HepG2 (cell line): ENCODE data around the gene CDNF. TPM values are rescaled to one million over a fixed set of nuclear protein-coding genes. Genes with fewer than 3 reads are reported as not detected.
A peak's percentile ranks its signal among the peaks of the same experiment; 100 is the strongest.

Source experiments
- ARNTL ChIP-seq: sonication (generic); formaldehyde crosslinking; IDR thresholded peaks from 2 replicates; pipeline ENCODE4 v1.4.0; 2020; ENCODE audit warnings: mild to moderate bottlenecking, missing genetic modification reagents
- ATF4 ChIP-seq, 2 experiments: fragments of 450-650 bp in 1 of 2; sonication (generic) in 1 of 2; formaldehyde crosslinking; IDR thresholded peaks; 2 replicates each; pipeline versions ENCODE4 v1.5.0 to v1.8.0; 2020 to 2022; ENCODE audit warnings: mild to moderate bottlenecking in 1 of 2, missing genetic modification reagents in 1 of 2
- CENPX ChIP-seq: sonication (generic); formaldehyde crosslinking; IDR thresholded peaks from 2 replicates; pipeline ENCODE4 v1.9.0; 2021; ENCODE audit warnings: mild to moderate bottlenecking, missing genetic modification reagents, moderate library complexity
- GATAD1 ChIP-seq: IDR thresholded peaks from 2 replicates; pipeline ENCODE4 v1.6.1; 2016; ENCODE audit warnings: missing genetic modification reagents, missing compliant biosample characterization
- HCFC1 ChIP-seq: fragments of 150-350 bp; IDR thresholded peaks from 2 replicates; pipeline ENCODE4 v1.6.1; 2014; ENCODE audit warnings: low read depth, low read length
- HNRNPH1 ChIP-seq: fragments of 200-400 bp; formaldehyde crosslinking; optimal IDR thresholded peaks from 2 replicates; pipeline ENCODE3; 2017; ENCODE audit warnings: mild to moderate bottlenecking, low read depth, low read length
- KAT2B ChIP-seq: fragments of 150-350 bp; IDR thresholded peaks from 2 replicates; pipeline ENCODE4 v1.6.1; 2014; ENCODE audit warnings: low read depth, low read length, borderline replicate concordance
- MIER2 ChIP-seq: IDR thresholded peaks from 2 replicates; pipeline ENCODE4 v1.6.1; 2016; ENCODE audit warnings: missing biosample characterization, missing genetic modification reagents
- NCOR1 ChIP-seq: fragments of 200-600 bp; sonication (generic); IDR thresholded peaks from 2 replicates; pipeline ENCODE4 v1.7.0; 2017; ENCODE audit warnings: antibody characterized with exemption, low read length, borderline replicate concordance
- NRL ChIP-seq: sonication (generic); formaldehyde crosslinking; IDR thresholded peaks from 2 replicates; pipeline ENCODE4 v1.5.0; 2020; ENCODE audit warnings: missing genetic modification reagents, mild to moderate bottlenecking, moderate library complexity, borderline replicate concordance
- RBAK ChIP-seq: sonication (generic); formaldehyde crosslinking; IDR thresholded peaks from 2 replicates; pipeline ENCODE4 v1.5.1; 2020; ENCODE audit warnings: mild to moderate bottlenecking, missing genetic modification reagents
- RXRB ChIP-seq: IDR thresholded peaks from 2 replicates; pipeline ENCODE4 v1.6.1; 2016; ENCODE audit warnings: borderline replicate concordance, missing genetic modification reagents, missing compliant biosample characterization
- SCMH1 ChIP-seq: sonication (generic); formaldehyde crosslinking; IDR thresholded peaks from 2 replicates; pipeline ENCODE4 v1.9.0; 2021; ENCODE audit warnings: missing genetic modification reagents, mild to moderate bottlenecking, borderline replicate concordance
- SMARCC2 ChIP-seq: fragments of 450-650 bp; IDR thresholded peaks from 2 replicates; pipeline ENCODE4 v1.6.1; 2017; ENCODE audit warnings: antibody characterized with exemption, mild to moderate bottlenecking
- SNRNP70 ChIP-seq: fragments of 200-400 bp; formaldehyde crosslinking; IDR thresholded peaks from 2 replicates; pipeline ENCODE4 v1.6.1; 2017; ENCODE audit warnings: mild to moderate bottlenecking, low read depth, low read length, moderate library complexity
- ZBTB20 ChIP-seq: sonication (generic); formaldehyde crosslinking; IDR thresholded peaks from 2 replicates; pipeline ENCODE4 v1.8.1; 2023; ENCODE audit warnings: missing genetic modification reagents, low read depth, mild to moderate bottlenecking, borderline replicate concordance
- ZNF20 ChIP-seq: sonication (generic); formaldehyde crosslinking; IDR thresholded peaks from 2 replicates; pipeline ENCODE4 v1.4.0; 2020; ENCODE audit warnings: mild to moderate bottlenecking, moderate library complexity, missing genetic modification reagents
- ZNF672 ChIP-seq: sonication (generic); formaldehyde crosslinking; IDR thresholded peaks from 2 replicates; pipeline ENCODE4 v1.8.1; 2022; ENCODE audit warnings: missing genetic modification reagents
- ZNF878 ChIP-seq: sonication (generic); formaldehyde crosslinking; IDR thresholded peaks from 2 replicates; pipeline ENCODE4 v1.8.1; 2023; ENCODE audit warnings: mild to moderate bottlenecking, missing genetic modification reagents, moderate library complexity
- polyA plus RNA-seq, 8 experiments: library from polyadenylated mRNA; depleted of rRNA in 3 of 8; stranded (reverse) in 7 of 8; unstranded in 1 of 8; fragments of >200 nt; fragmentation: Illumina TruSeq in 4 of 8; extraction: Trizol in 4 of 8; gene quantifications; 2 replicates each; pipeline versions ENCODE4 v1.2.1 to v1.2.3, GENCODE V29; 2011 to 2016; ENCODE audit warnings: low read depth in 4 of 8, missing spikeins in 1 of 8, mixed read lengths in 1 of 8; ENCODE audit not compliant: insufficient read depth in 1 of 8
- total RNA-seq, 5 experiments: library from RNA; depleted of rRNA; stranded (reverse); fragments of >200 nt; fragmentation: Illumina TruSeq; extraction: Trizol; gene quantifications; 2 replicates each; pipeline ENCODE4 v1.2.3, GENCODE V29; 2016; ENCODE audit warnings: low read depth in 1 of 5
- TF ChIP-seq, protein P1 (sequence below): sonication (generic); formaldehyde crosslinking; IDR thresholded peaks from 2 replicates; pipeline ENCODE4 v1.9.0; 2021; ENCODE audit warnings: missing genetic modification reagents, borderline replicate concordance
- TF ChIP-seq, protein P2 (sequence below): IDR thresholded peaks from 2 replicates; pipeline ENCODE4 v1.6.1; 2012; ENCODE audit warnings: inconsistent platforms
- TF ChIP-seq, protein P3 (sequence below): sonication (generic); formaldehyde crosslinking; IDR thresholded peaks from 2 replicates; pipeline ENCODE4 v1.4.0; 2020; ENCODE audit warnings: missing genetic modification reagents, mild to moderate bottlenecking, borderline replicate concordance
- TF ChIP-seq, protein P4 (sequence below): sonication (generic); formaldehyde crosslinking; IDR thresholded peaks from 2 replicates; pipeline ENCODE4 v1.8.0; 2022; ENCODE audit warnings: missing genetic modification reagents, mild to moderate bottlenecking, borderline replicate concordance

Gene CDNF
- total and polyA plus RNA-seq, 2 of the 13 experiments (the other 11 are each of a cell fraction or from before 2014, with no cell fraction given), result 0.29 to 0.33 TPM

- TF ChIP-seq RXRB (no peak), ATF4 (CRISPR knock-in tag; IDR thresholded peaks at IDR 0.05) (peak in 1 of 2 experiments; percentile 73; a peak in 2 of 4 replicates), ZBTB20 (peak; percentile 26; the same call in 1 of the 2 replicates), HCFC1 (peak; percentile 41; the same call in 1 of the 2 replicates), SMARCC2 (no peak), CENPX (CRISPR knock-in tag) (no peak), GATAD1 (CRISPR knock-in tag) (peak; percentile 95), RBAK (CRISPR knock-in tag) (0 out of 2 replicates have a peak, but pooled peaks have one; percentile 36), NCOR1 (no peak), HNRNPH1 (no peak), SNRNP70 (no peak), ZNF878 (CRISPR knock-in tag) (no peak), SCMH1 (CRISPR knock-in tag) (no peak), ZNF20 (CRISPR knock-in tag) (no peak), NRL (peak; percentile 87; the same call in 1 of the 2 replicates), ARNTL (peak; percentile 39; the same call in 1 of the 2 replicates), MIER2 (CRISPR knock-in tag) (no peak), KAT2B (no peak), ZNF672 (CRISPR knock-in tag) (no peak)
- TF ChIP-seq, protein P1, sequence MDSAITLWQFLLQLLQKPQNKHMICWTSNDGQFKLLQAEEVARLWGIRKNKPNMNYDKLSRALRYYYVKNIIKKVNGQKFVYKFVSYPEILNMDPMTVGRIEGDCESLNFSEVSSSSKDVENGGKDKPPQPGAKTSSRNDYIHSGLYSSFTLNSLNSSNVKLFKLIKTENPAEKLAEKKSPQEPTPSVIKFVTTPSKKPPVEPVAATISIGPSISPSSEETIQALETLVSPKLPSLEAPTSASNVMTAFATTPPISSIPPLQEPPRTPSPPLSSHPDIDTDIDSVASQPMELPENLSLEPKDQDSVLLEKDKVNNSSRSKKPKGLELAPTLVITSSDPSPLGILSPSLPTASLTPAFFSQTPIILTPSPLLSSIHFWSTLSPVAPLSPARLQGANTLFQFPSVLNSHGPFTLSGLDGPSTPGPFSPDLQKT (CRISPR knock-in tag), result no peak
- TF ChIP-seq, protein P2, sequence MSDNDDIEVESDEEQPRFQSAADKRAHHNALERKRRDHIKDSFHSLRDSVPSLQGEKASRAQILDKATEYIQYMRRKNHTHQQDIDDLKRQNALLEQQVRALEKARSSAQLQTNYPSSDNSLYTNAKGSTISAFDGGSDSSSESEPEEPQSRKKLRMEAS, result peak; percentile 69
- TF ChIP-seq, protein P3, sequence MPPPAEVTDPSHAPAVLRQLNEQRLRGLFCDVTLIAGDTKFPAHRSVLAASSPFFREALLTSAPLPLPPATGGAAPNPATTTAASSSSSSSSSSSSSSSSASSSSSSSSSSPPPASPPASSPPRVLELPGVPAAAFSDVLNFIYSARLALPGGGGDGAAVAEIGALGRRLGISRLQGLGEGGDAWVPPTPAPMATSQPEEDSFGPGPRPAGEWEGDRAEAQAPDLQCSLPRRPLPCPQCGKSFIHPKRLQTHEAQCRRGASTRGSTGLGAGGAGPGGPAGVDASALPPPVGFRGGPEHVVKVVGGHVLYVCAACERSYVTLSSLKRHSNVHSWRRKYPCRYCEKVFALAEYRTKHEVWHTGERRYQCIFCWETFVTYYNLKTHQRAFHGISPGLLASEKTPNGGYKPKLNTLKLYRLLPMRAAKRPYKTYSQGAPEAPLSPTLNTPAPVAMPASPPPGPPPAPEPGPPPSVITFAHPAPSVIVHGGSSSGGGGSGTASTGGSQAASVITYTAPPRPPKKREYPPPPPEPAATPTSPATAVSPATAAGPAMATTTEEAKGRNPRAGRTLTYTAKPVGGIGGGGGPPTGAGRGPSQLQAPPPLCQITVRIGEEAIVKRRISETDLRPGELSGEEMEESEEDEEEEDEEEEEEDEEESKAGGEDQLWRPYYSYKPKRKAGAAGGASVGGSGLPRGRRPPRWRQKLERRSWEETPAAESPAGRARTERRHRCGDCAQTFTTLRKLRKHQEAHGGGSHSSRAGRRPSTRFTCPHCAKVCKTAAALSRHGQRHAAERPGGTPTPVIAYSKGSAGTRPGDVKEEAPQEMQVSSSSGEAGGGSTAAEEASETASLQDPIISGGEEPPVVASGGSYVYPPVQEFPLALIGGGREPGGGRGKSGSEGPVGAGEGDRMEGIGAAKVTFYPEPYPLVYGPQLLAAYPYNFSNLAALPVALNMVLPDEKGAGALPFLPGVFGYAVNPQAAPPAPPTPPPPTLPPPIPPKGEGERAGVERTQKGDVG (CRISPR knock-in tag), result 0 out of 2 replicates have a peak, but pooled peaks have one; percentile 44
- TF ChIP-seq, protein P4, sequence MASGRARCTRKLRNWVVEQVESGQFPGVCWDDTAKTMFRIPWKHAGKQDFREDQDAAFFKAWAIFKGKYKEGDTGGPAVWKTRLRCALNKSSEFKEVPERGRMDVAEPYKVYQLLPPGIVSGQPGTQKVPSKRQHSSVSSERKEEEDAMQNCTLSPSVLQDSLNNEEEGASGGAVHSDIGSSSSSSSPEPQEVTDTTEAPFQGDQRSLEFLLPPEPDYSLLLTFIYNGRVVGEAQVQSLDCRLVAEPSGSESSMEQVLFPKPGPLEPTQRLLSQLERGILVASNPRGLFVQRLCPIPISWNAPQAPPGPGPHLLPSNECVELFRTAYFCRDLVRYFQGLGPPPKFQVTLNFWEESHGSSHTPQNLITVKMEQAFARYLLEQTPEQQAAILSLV (CRISPR knock-in tag), result no peak
Observed at GRCh38 chr10:14837757-14838581, at the start of gene CDNF, which contains the start of the genes HSPA14 and MSANTD7 (continued).
